COLO829 (cell line): ENCODE results near the gene SUPT5H.

ENCODE experiments used
- DNase-seq: peaks from one replicate; pipeline ENCODE4 v3.0.0; 2012; ENCODE audit warnings: low spot score

The SUPT5H gene

GRCh38 chr19:39409208-39410016 lies 36.0 kb upstream of the SUPT5H start:
- no peak for DNase-seq

- no peak for DNase-seq
Observed at GRCh38 chr19:39410017-39410830, 35.2 kb upstream of the SUPT5H start.

- DNase-seq = no peak
Observed at GRCh38 chr19:39410831-39411080, 34.6 kb upstream of the SUPT5H start.

- DNase-seq = no peak
Observed at GRCh38 chr19:39411081-39411831, 34.1 kb upstream of the SUPT5H start.

GRCh38 chr19:39411832-39412099 lies 33.6 kb upstream of the SUPT5H start:
- peak; percentile 93 for DNase-seq

GRCh38 chr19:39412100-39412866 lies 33.1 kb upstream of the SUPT5H start, which contains the start of gene PLEKHG2:
PLEKHG2 (plus strand) TSS chr19:39412669; CDS start chr19:39414087, 1,418 bp downstream.
- peak; percentile 100 for DNase-seq

GRCh38 chr19:39412867-39413271 lies 32.5 kb upstream of the SUPT5H start:
- DNase-seq = no peak

- no peak for DNase-seq
Observed at GRCh38 chr19:39413272-39413910, 32.0 kb upstream of the SUPT5H start.

- no peak for DNase-seq
Observed at GRCh38 chr19:39413911-39414608, 31.3 kb upstream of the SUPT5H start.

- no peak for DNase-seq
Observed at GRCh38 chr19:39415111-39416046, 30.0 kb upstream of the SUPT5H start.

- no peak for DNase-seq
Observed at GRCh38 chr19:39416152-39417120, 28.9 kb upstream of the SUPT5H start.

- no peak for DNase-seq
Observed at GRCh38 chr19:39417463-39418181, 27.8 kb upstream of the SUPT5H start.

GRCh38 chr19:39419003-39419402 lies 26.4 kb upstream of the SUPT5H start:
- no peak for DNase-seq

GRCh38 chr19:39420769-39421168 lies 24.6 kb upstream of the SUPT5H start:
- no peak for DNase-seq

- DNase-seq = no peak
Observed at GRCh38 chr19:39422020-39422419, 23.4 kb upstream of the SUPT5H start.

- no peak for DNase-seq
Observed at GRCh38 chr19:39423258-39424086, 21.9 kb upstream of the SUPT5H start.

GRCh38 chr19:39424934-39425333 lies 20.4 kb upstream of the SUPT5H start:
- no peak for DNase-seq
